ENCODE results near the gene RUBCNL. TPM values are rescaled to one million over a fixed set of nuclear protein-coding genes. Genes with fewer than 3 reads are reported as not detected.
"Not testable (repeated sequence)": the region's sequence is repeated elsewhere in the genome, so short reads cannot be mapped to it uniquely, and the experiment has no call there.

RUBCNL gene, protein sequence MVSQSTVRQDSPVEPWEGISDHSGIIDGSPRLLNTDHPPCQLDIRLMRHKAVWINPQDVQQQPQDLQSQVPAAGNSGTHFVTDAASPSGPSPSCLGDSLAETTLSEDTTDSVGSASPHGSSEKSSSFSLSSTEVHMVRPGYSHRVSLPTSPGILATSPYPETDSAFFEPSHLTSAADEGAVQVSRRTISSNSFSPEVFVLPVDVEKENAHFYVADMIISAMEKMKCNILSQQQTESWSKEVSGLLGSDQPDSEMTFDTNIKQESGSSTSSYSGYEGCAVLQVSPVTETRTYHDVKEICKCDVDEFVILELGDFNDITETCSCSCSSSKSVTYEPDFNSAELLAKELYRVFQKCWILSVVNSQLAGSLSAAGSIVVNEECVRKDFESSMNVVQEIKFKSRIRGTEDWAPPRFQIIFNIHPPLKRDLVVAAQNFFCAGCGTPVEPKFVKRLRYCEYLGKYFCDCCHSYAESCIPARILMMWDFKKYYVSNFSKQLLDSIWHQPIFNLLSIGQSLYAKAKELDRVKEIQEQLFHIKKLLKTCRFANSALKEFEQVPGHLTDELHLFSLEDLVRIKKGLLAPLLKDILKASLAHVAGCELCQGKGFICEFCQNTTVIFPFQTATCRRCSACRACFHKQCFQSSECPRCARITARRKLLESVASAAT
- total RNA-seq (2014; rRNA removed; shearing (Covaris generic)), result not detected in 2 replicates

DNA sequence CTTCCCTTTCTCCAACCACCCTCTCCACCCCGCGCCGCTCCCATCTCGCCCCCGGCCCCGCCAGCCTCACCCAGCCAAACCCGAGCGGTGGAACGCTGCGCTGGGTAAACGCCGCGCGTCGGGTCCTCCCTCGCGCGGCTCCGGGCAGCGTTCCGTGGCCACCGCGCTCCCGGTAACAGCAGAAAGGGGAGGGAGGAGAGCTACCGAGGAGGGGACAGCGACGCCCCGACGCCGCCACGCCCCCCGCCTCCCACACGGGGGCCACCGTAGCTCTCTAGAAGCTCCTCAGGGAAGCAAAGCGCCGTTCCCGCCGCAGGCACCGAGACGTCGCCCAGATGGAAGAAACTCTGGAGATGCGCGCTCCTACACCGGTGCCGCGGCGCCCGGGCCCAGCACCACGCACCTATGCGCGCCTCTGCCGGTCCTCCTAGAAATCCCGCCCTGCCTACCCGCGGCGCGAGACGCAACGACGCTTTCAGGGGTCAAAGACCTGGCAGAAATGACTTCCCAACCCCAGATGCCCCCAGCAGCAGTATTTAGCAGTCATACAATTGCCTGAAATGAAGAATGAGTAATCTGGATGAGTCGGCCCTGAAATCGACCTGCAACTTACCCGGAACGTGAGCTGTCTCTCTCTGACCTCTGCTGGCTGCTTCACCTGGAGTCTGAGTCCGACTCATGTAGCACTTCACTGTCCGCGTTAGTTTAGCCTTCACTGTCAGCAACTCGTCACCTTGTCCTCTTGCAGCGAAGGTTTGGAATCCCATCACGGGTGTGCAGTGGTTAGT is at the start of gene RUBCNL:
RUBCNL (minus strand) TSS at position 189 of the 788 bp plus-strand sequence. CDS start 14,777 bp downstream, outside the sequence.
- DNase-seq (ENCODE audit: low read depth), result no peak

- DNase-seq (ENCODE audit: low read depth), result not testable (repeated sequence)
These were observed 42.5 kb upstream of the RUBCNL start for GRCh38 chr13:46429558-46429957.

GRCh38 chr13:46405457-46405856 is 18.4 kb upstream of the RUBCNL start:
- DNase-seq (ENCODE audit: low read depth), result no peak

DNA sequence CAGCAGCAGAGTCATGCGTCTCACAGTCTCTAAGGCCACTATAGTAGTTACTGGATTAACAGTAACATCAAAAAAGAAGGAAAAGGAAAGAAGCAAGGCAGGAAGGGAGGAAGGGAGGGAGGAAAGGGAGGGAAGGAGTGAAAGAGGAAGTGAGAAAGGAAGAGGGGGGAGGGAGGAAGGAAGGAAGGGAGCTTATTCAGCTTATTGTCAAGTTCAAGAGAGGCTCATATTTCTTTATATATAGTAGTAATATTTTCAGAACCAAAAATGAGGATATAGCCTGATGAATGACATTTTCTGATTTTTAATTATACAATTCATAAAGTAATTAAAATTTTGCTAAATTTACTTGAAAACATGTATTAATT is 17.7 kb upstream of the RUBCNL start:
- DNase-seq (ENCODE audit: low read depth), result no peak

- no peak for DNase-seq (ENCODE audit: low read depth)
These were observed 17.0 kb upstream of the RUBCNL start for GRCh38 chr13:46403851-46404732.

DNA sequence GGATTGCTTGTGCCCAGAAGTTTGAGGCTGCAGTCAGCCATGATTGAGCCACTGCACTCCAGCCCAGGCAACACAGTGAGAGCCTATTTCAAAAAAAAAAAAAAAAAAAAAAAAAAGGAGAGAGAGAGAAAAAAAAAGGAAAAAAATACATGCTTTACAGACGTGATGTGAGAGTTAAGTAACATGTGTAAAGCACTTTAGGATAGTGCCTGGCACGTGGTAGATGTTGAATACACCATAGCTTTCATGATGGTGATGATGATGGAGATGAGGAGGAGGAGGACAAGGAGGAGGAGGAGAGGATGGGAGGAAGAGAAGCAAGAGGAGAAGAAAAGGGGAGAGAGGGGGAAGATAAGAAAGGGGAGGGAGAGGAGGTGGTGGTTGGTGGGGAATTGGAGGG is 15.1 kb upstream of the RUBCNL start:
- no peak for DNase-seq (ENCODE audit: low read depth)

GRCh38 chr13:46401432-46401831 is 14.4 kb upstream of the RUBCNL start:
- DNase-seq (ENCODE audit: low read depth), result no peak

GRCh38 chr13:46396341-46396740 is 9.3 kb upstream of the RUBCNL start:
- DNase-seq (ENCODE audit: low read depth), result no peak

GRCh38 chr13:46392967-46393366 is 5.9 kb upstream of the RUBCNL start:
- no peak for DNase-seq (ENCODE audit: low read depth)

DNA sequence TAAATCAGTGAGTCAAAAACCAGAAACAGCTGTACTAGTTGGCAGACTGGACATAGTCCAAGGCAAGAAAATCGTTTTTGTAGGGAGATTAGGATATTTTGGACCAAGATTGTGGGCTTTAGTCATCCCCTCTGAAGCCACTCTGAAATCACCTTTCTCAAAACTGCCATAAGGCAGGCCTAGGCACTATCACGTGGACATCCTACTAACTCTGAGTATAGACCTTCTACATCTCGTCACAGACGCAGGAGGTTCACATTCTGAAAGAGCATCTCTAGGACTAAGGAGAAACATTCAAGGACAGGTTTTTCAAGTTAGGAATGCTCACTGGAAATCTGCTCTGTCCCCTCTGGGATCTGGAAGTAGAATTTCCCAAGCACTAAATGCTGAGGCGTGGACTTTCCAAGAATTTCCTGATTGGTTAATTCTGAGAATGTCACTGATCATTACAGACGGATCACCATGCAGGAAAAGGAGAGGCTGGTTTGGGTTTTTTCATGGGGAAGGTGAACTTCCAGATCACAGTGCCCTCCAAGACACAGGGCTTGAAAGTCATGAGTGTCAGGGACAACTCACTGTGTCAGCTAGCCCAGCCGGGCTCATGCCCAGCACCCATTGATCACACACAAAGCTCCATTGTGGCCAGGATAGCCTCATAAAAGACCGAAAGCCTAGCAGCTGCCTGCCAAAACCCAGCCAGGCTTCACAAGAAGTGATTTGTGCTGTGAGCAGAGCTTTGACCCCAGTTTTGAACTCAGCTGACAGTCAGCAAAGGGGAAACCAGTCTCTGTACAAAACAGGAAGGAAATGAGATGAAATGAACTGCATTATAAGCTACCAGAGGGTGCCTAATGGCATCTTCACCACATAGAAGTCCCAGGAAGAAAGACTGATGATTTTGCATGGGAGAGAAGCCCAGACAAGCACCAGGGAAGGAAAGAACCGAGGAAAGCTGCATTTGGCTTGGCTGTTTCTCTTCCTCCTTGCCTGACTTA is 2.7 kb upstream of the RUBCNL start:
- peak; percentile 43 for DNase-seq (ENCODE audit: low read depth)

DNA sequence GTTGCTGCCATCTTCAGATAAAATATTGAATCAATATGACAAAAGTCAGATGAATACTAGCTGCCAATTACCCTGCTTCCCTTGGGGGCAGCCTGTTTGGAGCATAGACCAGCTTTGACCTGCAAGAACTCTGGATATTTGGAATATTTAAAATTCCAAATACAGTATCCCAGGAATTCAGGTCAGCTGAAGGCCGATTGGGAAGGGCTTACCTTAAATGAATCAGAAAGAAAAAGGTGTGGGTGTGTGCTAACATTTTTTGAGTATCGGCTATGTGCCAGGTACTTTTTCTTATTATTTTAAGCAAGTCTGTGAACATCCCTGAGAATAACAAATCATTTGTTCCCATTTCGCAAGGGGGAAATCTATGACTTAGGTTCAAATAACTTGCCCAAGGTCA is 1.8 kb upstream of the RUBCNL start:
- no peak for DNase-seq (ENCODE audit: low read depth)

DNA sequence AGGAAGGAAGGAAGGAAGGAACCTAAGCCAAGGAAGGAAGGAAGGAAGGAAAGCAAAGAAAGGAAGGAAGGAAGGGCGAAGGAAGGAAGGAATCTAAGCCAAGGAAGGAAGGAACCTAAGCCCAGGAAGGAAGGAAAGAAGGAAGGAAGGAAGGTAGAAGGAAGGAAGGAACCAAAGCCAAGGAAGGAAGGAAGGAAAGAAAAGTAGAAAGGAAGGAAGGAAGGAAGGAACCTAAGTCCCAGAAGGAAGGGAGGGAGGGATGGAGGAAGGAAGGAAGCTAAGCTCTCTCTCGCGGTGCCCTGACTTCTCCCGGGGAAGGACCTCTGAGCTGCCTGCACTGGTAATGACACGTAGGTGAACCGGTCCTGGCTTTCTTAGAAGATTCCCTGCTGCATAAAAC is 1.3 kb upstream of the RUBCNL start:
- DNase-seq (ENCODE audit: low read depth), result no peak

DNA sequence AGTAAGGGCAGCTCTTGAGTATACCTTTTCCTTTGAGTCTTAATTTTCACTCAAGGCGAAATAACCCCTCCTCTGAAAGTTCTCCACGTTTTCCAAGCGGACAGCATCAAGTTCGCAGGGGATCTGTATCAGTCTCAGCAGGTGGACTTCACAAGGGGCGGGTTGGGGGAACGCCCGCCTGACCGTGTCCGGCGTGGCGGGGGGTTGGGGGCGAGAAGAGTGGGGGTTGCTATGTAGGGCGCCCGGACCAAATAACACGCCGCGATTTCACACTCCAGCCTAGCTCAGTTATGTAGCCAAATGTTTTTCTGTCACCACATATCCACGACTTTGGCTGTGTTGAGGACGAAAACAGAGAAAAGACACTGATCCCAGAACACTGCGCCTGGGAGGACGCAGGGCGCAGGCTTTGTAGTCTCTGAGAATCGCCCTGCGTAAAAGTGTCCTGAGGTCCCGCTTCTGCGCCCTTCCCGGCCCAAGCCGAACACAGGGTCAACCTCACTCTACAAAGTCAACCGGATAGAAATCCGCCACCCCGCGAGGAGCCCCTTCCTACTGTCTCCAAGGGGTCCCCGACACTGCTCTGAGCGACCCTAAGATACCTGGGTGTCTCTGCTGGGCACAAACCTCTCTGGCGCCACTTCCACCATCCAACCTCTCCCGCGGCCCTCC is 524 bp downstream of the RUBCNL start:
- DNase-seq (ENCODE audit: low read depth), result no peak

DNA sequence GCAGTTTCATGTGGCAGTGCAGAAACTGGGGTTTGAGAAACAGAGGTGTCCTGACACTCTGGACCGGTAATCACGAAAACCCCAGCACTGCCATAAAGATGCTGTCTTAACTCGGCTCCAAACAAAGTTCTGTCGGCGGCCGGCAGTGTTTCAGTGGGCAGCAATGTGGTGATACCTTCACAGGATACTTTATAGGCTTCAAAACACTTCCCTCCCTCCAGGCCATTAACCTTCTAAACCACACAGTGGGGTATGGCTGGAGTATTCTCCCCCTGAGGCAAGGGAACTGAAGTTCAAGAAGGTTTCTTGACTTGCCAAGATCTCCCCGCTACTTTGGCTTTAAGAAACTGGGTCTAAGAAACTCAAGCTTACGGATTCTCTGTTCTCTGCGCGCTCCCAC is 1.1 kb downstream of the RUBCNL start:
- no peak for DNase-seq (ENCODE audit: low read depth)

DNA sequence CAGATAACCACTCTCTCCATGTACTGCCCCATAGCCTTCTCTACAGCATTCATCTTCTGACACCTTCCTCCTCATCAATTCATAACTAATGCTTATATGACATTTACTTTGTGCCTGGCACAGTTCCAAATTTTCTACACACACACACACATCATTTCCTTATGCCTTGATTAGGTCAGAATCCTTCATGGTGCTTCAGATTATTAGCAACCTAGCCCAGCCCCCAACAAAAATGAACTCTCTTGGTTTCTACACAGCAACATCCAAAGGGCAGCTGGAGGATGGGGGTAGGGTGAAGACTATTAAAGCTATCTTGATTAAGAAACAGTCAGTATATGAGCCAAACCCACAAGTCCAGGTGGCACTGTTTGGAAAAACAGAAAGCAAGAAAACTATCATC is 3.7 kb downstream of the RUBCNL start:
- no peak for DNase-seq (ENCODE audit: low read depth)

DNA sequence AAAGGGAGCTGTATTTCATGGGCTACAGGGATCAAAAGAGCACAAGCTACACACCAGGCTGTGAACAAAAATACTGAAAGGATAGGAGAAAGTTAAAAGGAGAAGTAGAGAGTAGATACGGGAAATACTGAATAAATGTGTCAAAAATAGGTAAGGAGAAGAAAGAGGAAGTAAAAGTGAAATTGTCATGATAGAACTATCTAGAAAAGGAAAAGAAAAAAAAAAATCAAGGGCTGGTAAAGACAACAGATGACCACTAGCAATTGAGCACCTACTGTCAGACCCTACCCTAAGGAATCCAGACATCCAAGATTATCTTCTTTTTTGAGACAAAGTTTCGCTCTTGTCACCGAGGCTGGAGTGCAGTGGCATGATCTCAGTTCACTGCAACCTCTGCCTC is 4.8 kb downstream of the RUBCNL start:
- DNase-seq (ENCODE audit: low read depth), result no peak

DNA sequence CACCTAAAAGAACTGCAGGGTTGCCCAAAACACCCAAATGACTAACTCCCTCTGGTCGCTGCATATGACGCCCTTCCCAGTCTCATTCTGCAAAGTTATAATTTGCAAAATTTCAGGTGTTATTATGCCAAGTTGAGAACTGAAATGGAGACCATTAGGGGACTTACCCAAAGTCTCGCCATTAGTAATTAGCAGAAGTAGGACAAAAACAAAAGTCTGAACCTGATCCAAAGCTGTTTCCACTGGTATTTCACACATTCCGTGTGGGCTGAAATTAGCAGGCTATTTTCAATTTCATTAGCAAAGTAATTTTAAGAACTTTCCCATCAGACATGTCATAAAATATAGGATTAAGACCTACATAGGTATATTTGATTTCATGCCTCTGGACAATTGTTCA is 6.8 kb downstream of the RUBCNL start:
- no peak for DNase-seq (ENCODE audit: low read depth)

DNA sequence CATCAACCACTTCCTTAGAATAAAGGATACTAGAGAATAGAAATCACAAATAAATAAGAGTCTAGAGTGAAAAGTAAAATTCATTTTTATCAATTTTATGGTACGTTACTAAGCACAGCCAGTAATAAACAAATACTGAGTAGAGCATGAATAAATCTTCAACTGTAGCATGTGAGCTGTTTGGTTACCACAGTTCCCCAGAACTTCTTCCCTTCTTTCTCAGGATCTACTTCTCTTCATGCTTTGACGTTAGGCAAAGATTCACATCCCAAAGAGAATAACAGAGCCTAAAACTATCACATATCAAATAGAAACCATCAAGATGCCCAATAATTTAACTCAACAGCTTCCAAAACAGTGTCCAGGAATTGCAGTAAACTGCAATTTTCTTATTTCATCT is 7.4 kb downstream of the RUBCNL start:
- DNase-seq (ENCODE audit: low read depth), result no peak

DNA sequence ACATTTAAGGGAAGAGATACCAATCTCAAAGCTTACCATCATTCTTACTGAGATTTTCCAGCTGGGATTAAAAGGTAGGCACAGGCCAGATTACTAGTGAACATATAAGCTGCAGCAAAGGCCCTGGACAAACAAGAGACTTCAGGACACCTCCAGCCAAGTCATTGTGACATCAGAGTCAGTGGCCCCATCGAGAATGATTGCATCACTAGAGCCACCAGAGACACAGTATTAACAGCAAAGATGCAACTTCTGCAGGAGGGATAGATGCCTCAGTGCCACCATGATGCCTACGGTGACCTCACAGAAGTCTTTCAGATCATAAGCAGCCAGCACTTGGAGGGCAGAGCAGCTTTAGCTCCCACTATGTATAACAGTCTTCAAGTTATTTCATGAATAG is 8.6 kb downstream of the RUBCNL start:
- DNase-seq (ENCODE audit: low read depth), result no peak

DNA sequence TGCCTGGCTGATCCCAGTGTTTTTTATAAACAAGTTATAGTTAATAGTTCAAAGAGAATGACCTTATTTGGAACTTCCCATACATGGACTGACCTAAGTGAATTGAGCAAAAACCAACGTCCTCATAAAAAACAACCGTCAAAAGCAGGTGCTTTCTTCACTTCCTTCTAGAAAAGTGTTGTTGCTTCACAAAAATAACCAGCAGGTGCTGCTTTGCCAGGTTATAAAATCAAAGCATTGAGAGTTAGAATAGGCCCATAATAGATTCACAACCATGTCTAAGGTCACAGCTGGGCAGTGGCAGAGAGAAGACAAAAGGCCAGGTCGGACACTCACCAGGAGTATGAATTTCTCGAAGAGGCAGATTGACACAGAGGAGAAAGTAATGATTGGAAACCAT is 9.5 kb downstream of the RUBCNL start:
- no peak for DNase-seq (ENCODE audit: low read depth)
